Lung (tissue), 12 donors: ENCODE results near the gene ULK4. TPM values are rescaled to one million over a fixed set of nuclear protein-coding genes. Genes with fewer than 3 reads are reported as not detected.

Experiments
- ATAC-seq: fragments of 200-7000 bp; cut with Tn5 transposase; one replicate; pipeline ENCODE4 v1.9.1; 2020; ENCODE audit warnings: moderate number of reproducible peaks; ENCODE audit not compliant: insufficient read depth, low FRiP score
- DNase-seq, 3 donors: peaks; one replicate each; pipeline ENCODE4 v3.0.0-alpha.2; 2013 to 2017
- H3K27ac ChIP-seq, 2 donors: one replicate each; pipeline ENCODE4 v1.5.1; 2013; ENCODE audit warnings: mild to moderate bottlenecking in 2 of 2, moderate library complexity in 2 of 2, control low read depth in 1 of 2, inconsistent platforms in 1 of 2, low read depth in 1 of 2, low read length in 1 of 2
- H3K27me3 ChIP-seq, 3 donors: one replicate each; pipeline ENCODE4 v1.5.1; 2013; ENCODE audit warnings: low read length in 2 of 3; ENCODE audit not compliant: control insufficient read depth in 3 of 3, insufficient read depth in 3 of 3
- H3K36me3 ChIP-seq, 4 donors: one replicate each; pipeline ENCODE4 v1.5.1; 2013; ENCODE audit warnings: low read length in 4 of 4, mild to moderate bottlenecking in 1 of 4, moderate library complexity in 1 of 4; ENCODE audit not compliant: control insufficient read depth in 4 of 4, insufficient read depth in 4 of 4
- H3K4me1 ChIP-seq, 5 donors: one replicate each; pipeline ENCODE4 v1.5.1; 2013; ENCODE audit warnings: low read length in 5 of 5, mild to moderate bottlenecking in 2 of 5, moderate library complexity in 1 of 5; ENCODE audit not compliant: control insufficient read depth in 5 of 5, insufficient read depth in 5 of 5
- H3K4me3 ChIP-seq: one replicate; pipeline ENCODE4 v1.5.1; 2013; ENCODE audit warnings: mild to moderate bottlenecking, control low read depth, moderate library complexity
- H3K9ac ChIP-seq, 2 donors: one replicate each; pipeline ENCODE4 v1.5.1; 2013; ENCODE audit warnings: low read length in 2 of 2, control low read depth in 1 of 2; ENCODE audit not compliant: insufficient read depth in 1 of 2
- H3K9me3 ChIP-seq, 4 donors: one replicate each; pipeline ENCODE4 v1.5.1; 2013; ENCODE audit warnings: low read length in 3 of 4, mild to moderate bottlenecking in 1 of 4, moderate library complexity in 1 of 4; ENCODE audit not compliant: control insufficient read depth in 4 of 4, insufficient read depth in 3 of 4
- WGBS, 2 donors: extraction: QIAGEN DNeasy Blood & Tissue Kit; methylation state at CpG; one replicate each; pipeline ENCODE4 v1.1.7; 2013; 5-methylcytosine and 5-hydroxymethylcytosine counted together
- polyA plus RNA-seq, 2 donors: library from polyadenylated mRNA; stranded (reverse); fragments of 200-250 nt; gene quantifications; one replicate each; pipeline ENCODE4 v1.2.1, GENCODE V29; 2013
- total RNA-seq, 2 donors: library from RNA; depleted of rRNA in 1 of 2; stranded (reverse); fragments of >200 nt in 1 of 2; gene quantifications; one replicate each; pipeline ENCODE4 v1.2.1, GENCODE V29; 2014 to 2021
- TF ChIP-seq, protein P1 (sequence below): IDR thresholded peaks from 2 replicates; pipeline ENCODE4 v1.5.1; 2012; ENCODE audit warnings: mild to moderate bottlenecking; ENCODE audit errors: control extremely low read depth, extremely low read depth
- donor health status: control.
- donor health status: control.
- donor health status: Bipolar disorder and iron deficiency.
- donor health status: healthy.
- donor health status: DM: yes; HTN: yes; CAD: no.

Gene ULK4
- total and polyA plus RNA-seq, 4 donors: 2.8 to 56.0 (median 12.6) TPM

DNA sequence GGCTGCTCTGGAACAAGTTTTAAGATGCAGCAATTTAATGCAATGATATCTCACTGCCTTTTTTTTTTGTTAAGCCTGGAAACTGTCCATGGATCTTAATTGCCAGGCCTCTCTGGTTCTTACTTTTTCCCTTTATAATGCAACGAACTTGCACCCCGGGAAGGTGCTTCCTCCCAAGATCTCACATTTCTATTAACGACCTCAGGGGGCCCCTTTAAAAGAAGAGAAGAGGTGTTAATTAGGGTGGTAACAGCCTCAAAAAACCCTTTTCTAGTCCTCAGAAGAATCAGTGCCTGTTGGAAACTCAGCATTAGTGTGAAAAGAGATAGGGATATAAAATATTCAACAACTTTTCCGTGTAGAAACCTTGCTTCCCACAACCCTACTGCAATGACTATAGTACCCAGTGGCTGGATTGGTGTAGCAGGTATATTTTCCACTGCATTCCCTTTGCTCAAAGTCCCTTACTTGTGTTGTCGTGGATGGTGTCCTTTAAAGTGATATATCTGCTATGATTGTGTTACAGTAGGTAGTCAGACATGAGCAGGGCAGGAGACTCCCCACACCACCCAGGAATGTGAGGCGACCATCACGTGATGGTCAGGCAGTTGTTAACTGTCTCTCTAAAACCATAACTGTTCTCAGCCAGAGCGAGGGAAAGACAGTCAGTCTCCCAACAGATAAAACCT is 640.8 kb downstream of the ULK4 start:
- Histone ChIP-seq H3K9me3 (no peaks in the 10 kb centered on the region), H3K4me1 (no peaks in the 10 kb centered on the region), H3K4me3 (no peak overlapping the region), H3K27me3 (no peaks in the 10 kb centered on the region), H3K9ac (no peak overlapping the region), H3K27ac (no peak overlapping the region), H3K36me3 (no peaks in the 10 kb centered on the region)
- no peak for ATAC-seq
- no peak for DNase-seq
- WGBS, 2 donors: 83 to 86% methylated on average over 8 of the region's 8 CpGs
- TF ChIP-seq, protein P1, sequence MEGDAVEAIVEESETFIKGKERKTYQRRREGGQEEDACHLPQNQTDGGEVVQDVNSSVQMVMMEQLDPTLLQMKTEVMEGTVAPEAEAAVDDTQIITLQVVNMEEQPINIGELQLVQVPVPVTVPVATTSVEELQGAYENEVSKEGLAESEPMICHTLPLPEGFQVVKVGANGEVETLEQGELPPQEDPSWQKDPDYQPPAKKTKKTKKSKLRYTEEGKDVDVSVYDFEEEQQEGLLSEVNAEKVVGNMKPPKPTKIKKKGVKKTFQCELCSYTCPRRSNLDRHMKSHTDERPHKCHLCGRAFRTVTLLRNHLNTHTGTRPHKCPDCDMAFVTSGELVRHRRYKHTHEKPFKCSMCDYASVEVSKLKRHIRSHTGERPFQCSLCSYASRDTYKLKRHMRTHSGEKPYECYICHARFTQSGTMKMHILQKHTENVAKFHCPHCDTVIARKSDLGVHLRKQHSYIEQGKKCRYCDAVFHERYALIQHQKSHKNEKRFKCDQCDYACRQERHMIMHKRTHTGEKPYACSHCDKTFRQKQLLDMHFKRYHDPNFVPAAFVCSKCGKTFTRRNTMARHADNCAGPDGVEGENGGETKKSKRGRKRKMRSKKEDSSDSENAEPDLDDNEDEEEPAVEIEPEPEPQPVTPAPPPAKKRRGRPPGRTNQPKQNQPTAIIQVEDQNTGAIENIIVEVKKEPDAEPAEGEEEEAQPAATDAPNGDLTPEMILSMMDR: no peak

DNA sequence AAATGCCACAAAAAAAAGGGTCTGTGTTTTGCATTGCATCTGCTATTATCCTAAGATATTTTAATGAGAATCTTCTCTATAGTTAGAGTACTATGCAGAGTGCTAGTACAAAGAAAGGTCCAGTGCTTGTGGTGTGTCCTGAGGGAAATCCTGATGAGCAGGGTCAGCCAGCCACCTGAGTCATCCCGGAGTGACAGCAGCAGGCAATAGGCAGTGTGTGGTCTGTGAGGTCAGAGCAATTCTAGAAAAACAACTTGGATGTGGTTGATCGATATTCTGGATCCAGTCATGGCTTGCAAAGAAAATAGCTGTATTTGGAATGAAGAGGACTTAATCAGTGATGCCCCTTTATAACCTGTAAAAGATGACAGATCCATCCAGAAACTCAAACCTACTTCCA is 643.4 kb downstream of the ULK4 start:
- Histone ChIP-seq H3K27me3 (no peaks in the 10 kb centered on the region), H3K4me3 (no peak overlapping the region), H3K4me1 (no peaks in the 10 kb centered on the region), H3K27ac (no peak overlapping the region), H3K9ac (no peak overlapping the region), H3K36me3 (no peaks in the 10 kb centered on the region), H3K9me3 (no peaks in the 10 kb centered on the region)
- 72 to 84% methylated on average over 2 of the region's 2 CpGs for WGBS, 2 donors
- TF ChIP-seq, protein P1: no peak
- no peak for DNase-seq
- no peak for ATAC-seq

DNA sequence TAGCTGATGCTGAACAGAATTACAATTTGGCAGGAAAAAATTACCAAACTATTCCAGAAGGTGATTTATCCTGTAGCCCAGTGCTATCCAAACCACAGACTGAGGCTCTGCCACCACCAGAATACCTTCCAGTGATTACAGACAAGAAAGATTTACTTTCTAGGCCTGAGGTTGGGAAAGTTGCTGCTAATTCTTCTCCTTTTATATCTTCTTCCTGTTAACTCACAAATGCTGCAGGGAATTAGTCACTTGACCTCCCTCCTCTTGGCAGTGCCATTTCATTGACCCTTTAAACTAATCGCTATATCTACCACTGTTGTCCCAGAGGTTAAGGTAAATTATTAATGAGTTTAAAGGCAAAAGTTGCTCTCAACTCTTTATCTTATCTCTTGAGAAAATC is 644.2 kb downstream of the ULK4 start:
- ATAC-seq: no peak
- no peaks in the 10 kb centered on the region for H3K4me1 ChIP-seq
- no peaks in the 10 kb centered on the region for H3K36me3 ChIP-seq
- H3K27ac ChIP-seq: no peak overlapping the region
- TF ChIP-seq, protein P1: no peak
- no peak for DNase-seq
- no peak overlapping the region for H3K9ac ChIP-seq
- 95 to 97% methylated on average over 1 of the region's 1 CpG for WGBS, 2 donors
- H3K27me3 ChIP-seq: no peaks in the 10 kb centered on the region
- H3K9me3 ChIP-seq: no peaks in the 10 kb centered on the region
- H3K4me3 ChIP-seq: no peak overlapping the region

DNA sequence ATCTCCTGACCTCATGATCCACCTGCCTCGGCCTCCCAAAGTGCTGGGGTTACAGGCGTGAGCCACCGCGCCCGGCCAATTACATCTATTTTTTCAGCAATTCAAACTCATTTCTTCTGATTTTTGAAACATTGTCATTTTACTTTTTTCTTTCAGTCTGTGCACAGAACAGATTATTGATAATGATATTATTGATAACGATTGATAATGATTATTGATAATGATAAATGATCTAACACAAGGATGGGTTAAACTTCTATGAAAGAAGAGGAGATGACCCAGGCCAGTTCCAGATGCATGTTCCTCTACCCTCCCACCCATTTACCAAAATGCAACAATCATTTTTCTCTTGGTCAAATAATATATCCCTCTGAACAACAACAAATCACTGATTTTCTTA is 644.6 kb downstream of the ULK4 start:
- WGBS, 2 donors: 97 to 99% methylated on average over 6 of the region's 6 CpGs
- Histone ChIP-seq H3K4me3 (no peak overlapping the region), H3K36me3 (no peaks in the 10 kb centered on the region), H3K27ac (no peak overlapping the region), H3K4me1 (no peaks in the 10 kb centered on the region), H3K9ac (no peak overlapping the region), H3K9me3 (no peaks in the 10 kb centered on the region), H3K27me3 (no peaks in the 10 kb centered on the region)
- ATAC-seq: no peak
- TF ChIP-seq, protein P1: no peak
- DNase-seq: no peak
